ENCODE data around the gene DARS1.

Gene DARS1

DNA sequence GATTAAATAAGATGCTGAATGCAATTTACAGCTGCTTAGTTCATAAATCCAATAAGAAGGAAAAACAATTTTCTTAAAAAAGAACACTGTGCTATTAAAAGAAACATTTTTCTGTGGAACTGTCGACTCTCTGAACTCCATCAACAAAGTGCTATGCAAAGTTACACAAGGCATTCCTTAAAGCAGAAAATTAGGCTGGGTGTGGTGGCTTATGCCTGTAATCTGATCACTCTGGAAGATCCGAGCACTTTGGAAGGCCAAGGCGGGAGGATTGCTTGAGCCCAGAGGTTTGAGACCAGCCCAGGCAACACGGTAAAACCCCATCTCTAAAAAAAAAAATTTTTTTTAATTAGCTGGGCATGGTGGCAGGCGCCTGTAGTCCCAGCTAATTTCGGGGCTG is 122.2 kb downstream of the DARS1 start:
- TF ChIP-seq, protein P1, sequence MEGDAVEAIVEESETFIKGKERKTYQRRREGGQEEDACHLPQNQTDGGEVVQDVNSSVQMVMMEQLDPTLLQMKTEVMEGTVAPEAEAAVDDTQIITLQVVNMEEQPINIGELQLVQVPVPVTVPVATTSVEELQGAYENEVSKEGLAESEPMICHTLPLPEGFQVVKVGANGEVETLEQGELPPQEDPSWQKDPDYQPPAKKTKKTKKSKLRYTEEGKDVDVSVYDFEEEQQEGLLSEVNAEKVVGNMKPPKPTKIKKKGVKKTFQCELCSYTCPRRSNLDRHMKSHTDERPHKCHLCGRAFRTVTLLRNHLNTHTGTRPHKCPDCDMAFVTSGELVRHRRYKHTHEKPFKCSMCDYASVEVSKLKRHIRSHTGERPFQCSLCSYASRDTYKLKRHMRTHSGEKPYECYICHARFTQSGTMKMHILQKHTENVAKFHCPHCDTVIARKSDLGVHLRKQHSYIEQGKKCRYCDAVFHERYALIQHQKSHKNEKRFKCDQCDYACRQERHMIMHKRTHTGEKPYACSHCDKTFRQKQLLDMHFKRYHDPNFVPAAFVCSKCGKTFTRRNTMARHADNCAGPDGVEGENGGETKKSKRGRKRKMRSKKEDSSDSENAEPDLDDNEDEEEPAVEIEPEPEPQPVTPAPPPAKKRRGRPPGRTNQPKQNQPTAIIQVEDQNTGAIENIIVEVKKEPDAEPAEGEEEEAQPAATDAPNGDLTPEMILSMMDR (IDR thresholded peaks at IDR 0.05; ENCODE audit: low read depth, low read length), result no peak
- no peak for TF ChIP-seq EZH2phosphoT487 (IDR thresholded peaks at IDR 0.05; ENCODE audit: low read depth)
- peaks cover 61% of the 10 kb centered on the region for H3K36me3 ChIP-seq (replicated peaks; ENCODE audit: low read depth, low read length)
- no peak overlapping the region for H3K4me3 ChIP-seq (ENCODE audit: low read length)
- no peaks in the 10 kb centered on the region for H3K9me3 ChIP-seq (ENCODE audit: insufficient read depth, low read length)
- no peak overlapping the region for H3K27ac ChIP-seq (ENCODE audit: low read length)
- H4K20me1 ChIP-seq (ENCODE audit: insufficient read depth, low read length), result peaks cover 42% of the 10 kb centered on the region
- H3K27me3 ChIP-seq (ENCODE audit: low read depth, low read length), result no peaks in the 10 kb centered on the region
- H3K4me2 ChIP-seq (ENCODE audit: low read length), result no peak overlapping the region
- no peak overlapping the region for H3K9ac ChIP-seq (ENCODE audit: low read length)
- no peaks in the 10 kb centered on the region for H3K4me1 ChIP-seq (ENCODE audit: low read length)
- peaks cover 48% of the 10 kb centered on the region for H3K79me2 ChIP-seq (ENCODE audit: low read length)
- no peak overlapping the region for H2AFZ ChIP-seq (ENCODE audit: low read depth, low read length)

DNA sequence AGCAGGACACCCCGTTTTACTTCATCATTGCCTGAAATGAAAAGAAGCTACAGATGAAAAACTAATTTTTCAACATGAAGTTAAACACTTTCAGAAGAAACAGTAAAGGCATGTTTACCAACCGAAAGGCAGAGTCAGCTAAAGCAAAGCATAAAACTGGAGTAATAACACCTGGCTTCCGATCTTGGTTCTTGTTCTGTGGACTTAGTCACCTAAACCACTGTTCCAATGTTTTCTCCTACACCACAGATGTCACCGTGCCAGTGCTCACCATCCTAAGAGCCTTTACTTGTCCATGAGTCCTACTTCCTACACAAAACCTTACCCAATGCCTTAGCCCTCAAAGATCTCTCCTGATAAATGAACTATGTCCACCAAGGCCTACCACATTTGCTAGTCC is 122.7 kb downstream of the DARS1 start:
- Histone ChIP-seq H3K4me2 (ENCODE audit: low read length) (no peak overlapping the region), H4K20me1 (ENCODE audit: insufficient read depth, low read length) (peaks cover 44% of the 10 kb centered on the region), H3K79me2 (ENCODE audit: low read length) (peaks cover 48% of the 10 kb centered on the region), H3K9me3 (ENCODE audit: insufficient read depth, low read length) (no peaks in the 10 kb centered on the region), H3K27ac (ENCODE audit: low read length) (no peak overlapping the region), H3K27me3 (ENCODE audit: low read depth, low read length) (no peaks in the 10 kb centered on the region), H3K36me3 (replicated peaks; ENCODE audit: low read depth, low read length) (peaks cover 63% of the 10 kb centered on the region), H3K4me1 (ENCODE audit: low read length) (no peaks in the 10 kb centered on the region), H3K4me3 (ENCODE audit: low read length) (no peak overlapping the region), H2AFZ (ENCODE audit: low read depth, low read length) (no peak overlapping the region), H3K9ac (ENCODE audit: low read length) (no peak overlapping the region)
- TF ChIP-seq EZH2phosphoT487 (IDR thresholded peaks at IDR 0.05; ENCODE audit: low read depth), result no peak
- TF ChIP-seq, protein P1 (IDR thresholded peaks at IDR 0.05; ENCODE audit: low read depth, low read length), result no peak
